Measurements from ENCODE around the gene NLGN4X.
"Not testable (repeated sequence)": the region's sequence is repeated elsewhere in the genome, so short reads cannot be mapped to it uniquely, and the experiment has no call there.

NLGN4X gene

DNA sequence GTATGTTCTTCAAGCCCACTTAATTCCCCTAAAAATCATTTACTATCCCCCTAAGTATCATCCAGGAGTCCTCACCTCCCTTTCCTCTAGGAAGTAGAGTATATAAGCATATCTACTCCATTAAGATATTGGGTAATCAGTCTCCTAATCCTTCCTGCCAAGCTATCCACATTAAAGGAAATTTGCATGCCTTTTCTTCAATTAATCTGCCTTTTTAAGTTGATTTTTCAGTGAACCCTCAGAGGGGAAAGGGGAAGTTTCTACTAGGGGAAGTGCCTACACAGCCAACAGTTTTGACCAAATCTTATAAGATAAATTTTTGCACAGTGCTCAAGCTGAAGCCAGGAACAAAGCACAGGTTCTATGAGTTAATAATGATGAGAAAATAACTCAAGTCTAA, 222.8 kb downstream of the NLGN4X start:
- no peak for DNase-seq (ENCODE audit: low read depth)

DNA sequence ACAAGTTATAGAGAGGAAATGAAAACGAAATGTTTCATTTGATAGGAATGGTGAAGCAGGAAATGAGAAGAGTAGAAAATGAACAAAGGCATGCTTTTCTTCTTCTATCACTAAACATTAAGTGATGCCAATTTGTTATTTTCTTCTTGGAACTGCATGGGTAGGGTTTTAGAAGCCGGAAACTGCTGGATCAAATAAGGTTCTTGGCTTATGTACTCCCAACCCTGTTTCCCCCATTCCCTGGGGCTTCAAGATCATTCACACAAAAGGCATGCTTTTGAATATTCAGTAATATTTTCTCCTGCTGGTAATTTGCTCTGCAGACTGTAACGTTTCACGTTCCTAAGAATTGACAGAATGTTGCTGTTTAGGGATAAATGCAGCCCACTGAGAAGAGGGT, 224.1 kb downstream of the NLGN4X start:
- DNase-seq (ENCODE audit: low read depth), result no peak

DNA sequence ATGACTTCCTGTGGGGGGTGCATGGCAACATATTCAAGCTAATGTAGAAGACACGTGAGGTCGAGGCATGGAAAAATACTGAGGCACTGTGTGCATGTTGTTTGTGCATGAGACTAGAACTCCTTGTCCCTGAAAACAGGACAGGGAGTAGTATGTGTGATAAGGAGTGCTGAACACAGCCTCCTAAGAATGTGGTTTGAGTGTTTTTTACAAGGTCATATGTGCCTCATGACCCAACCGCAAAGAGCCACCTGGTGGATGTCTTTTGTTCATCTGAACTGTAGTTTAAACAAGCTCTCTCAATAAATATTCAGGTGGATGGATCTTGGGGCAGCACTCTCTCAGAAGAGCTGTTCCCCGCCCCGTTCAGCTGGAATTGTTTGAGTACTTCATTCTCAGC, 226.6 kb downstream of the NLGN4X start:
- DNase-seq (ENCODE audit: low read depth), result no peak

DNA sequence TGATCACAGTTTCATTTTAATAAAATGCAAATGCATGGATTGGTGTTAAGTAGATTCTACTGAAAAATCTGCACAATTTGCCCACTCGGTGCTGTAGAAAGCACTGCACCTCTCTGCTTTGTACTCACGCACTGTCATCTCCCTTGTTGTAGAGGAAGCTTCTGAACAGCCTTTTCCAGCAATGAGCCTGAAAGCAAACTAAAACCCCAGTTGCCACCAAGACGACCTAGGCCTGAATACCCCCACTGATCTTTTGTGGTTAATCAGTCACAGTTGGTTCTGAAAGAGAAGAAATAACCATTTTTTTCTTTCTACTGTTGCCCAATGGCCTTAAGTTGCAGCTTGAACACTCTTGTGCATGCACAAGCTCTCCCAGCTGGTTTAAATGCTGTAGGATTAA, 229.8 kb downstream of the NLGN4X start:
- DNase-seq (ENCODE audit: low read depth), result no peak

DNA sequence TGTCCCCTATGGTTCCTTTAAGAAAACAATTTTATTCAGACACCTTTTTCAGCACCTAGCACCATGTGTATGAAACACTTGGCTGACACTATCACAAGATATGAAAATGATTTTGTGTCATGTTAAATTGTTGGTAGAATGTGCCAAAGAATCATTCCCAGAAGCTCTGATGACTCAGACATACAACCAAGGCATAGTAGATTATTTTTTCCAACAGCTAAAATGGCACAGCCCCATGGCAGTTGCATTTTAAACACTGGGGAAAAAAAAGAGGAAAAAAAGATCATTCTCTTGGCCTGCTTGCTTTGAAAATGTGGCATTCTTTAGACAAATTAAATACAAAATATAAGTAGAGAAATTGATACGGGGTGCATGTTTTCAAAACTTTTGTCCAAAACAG, 230.2 kb downstream of the NLGN4X start:
- no peak for DNase-seq (ENCODE audit: low read depth)

DNA sequence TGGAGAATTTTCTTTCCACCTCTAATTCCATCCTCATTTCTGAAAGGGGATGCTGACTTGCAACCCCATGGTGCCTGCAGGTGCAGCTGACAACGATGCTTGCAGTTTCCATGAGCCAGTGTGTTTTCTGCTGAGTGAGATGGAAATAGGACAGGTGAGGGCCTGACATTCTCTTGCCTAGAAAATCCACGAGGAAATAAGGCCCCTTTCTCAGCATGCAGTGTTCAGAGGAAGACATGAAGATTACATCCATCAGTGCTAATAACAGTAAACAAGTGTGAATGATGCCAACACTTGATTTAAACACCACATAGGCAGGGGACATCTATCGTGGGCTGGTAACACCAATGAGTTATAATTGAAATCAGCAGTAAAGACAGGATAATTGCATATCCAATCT, 237.3 kb downstream of the NLGN4X start:
- no peak for DNase-seq (ENCODE audit: low read depth)

DNA sequence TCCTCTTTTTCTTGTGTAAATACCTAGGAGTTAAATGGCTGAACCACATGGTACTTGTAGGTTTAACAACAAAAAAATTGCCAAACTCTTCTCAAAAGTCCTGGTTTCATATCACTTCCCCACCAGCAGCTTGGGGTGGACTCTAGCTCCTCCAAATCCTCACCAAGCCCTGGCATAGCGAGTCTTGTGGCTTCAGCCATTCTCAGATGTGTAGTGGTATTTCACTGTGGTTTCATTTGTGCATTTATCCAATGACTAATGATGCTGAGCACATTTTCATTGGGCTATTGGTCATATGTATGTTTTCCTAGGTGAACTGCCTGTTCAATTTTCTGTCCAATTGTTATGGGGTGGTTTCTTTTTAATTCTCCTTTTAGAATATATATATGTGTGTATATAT, 249.3 kb downstream of the NLGN4X start:
- no peak for DNase-seq (ENCODE audit: low read depth)

DNA sequence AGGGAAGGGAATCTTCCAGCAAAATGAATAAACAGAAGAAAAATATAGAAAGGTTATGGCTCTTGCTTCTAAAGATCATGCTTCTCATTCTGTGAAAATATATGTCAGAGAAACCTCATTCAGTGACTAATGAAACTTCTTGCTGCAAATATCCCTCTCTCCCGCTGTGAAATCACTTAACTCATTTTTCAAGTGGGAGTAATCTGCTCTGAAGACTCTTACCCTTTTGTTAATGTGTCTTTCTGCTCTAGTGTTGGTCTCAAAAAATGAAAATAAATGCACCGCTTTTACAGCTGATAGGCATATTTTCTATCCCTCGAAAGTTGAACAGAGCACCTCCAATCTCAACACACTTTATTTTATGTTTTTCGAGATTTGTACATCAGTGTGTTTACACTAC, 252.3 kb downstream of the NLGN4X start:
- DNase-seq (ENCODE audit: low read depth), result no peak

DNA sequence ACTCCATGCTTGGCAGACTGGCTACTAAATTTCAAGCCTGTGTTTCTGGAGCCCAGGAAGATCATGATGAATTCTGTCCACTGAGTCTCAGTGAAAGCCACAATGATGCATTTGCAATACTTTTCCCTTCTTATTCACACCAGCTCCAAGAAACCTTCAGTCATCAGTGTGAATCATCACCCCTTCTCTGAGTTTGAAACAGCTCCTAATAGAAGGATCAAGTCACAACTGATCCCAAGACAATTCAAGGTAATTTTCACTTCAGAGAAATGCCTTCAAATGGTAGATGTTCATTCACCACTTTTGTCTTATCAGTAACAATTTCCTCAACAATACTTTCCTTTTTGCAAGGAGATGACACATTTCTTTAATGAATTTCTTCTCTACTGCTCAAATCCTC, 257.4 kb downstream of the NLGN4X start:
- no peak for DNase-seq (ENCODE audit: low read depth)

DNA sequence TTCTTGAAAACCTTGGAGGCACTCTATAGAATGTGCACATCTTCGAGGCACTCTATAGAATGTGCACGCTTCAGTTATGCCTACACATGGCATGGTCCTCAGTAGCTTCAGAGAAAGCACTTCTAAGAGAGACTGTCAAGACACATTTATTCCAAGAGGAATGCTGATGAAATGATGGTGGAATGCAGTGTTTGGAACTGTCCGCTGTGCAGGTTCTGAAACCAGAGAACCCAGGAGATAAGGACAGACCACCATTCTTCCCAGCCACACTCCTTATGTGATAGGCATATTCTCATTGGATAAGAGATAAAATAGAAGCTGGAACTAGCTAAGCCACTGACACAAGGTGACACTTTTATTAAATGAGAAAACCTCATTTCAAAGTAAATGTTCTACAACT, 263.3 kb downstream of the NLGN4X start:
- DNase-seq (ENCODE audit: low read depth), result no peak

DNA sequence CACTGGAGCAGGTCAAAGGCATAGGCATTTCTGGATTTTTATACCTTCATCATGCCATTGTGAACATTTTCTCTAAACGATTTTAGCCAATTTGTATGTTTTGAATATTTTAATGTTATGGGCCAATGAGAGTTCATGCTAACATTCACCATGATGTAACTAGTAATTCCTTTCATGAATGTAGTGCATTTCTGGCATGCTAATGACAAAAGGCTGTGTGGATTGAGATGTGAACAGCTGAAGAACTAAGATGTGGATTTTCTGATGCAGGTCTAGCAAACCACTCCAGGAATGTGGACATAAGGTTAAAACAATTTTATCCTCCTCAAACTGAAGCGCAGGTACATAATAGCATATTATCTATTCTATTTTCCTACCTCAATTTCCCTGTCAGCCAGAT, 269.4 kb downstream of the NLGN4X start:
- no peak for DNase-seq (ENCODE audit: low read depth)

DNA sequence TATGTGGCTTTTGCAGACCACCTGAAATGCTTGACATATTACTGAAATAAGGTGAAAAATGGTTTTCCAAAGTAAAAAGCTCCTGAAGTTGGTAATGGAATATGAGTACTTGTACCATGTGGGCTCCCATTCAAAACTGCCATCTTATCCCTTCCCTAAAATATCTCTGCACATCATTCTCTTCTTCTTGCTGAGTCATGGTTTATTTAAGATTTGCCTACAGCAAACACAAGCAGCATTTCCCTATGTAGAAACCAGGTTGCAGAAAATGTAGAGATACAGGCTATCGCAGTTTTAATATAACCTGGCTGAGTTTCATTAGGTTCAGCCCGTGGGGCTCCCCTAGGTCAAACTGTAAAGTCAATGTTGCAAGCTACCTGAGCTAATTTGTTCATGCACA, 270.1 kb downstream of the NLGN4X start:
- no peak for DNase-seq (ENCODE audit: low read depth)

DNA sequence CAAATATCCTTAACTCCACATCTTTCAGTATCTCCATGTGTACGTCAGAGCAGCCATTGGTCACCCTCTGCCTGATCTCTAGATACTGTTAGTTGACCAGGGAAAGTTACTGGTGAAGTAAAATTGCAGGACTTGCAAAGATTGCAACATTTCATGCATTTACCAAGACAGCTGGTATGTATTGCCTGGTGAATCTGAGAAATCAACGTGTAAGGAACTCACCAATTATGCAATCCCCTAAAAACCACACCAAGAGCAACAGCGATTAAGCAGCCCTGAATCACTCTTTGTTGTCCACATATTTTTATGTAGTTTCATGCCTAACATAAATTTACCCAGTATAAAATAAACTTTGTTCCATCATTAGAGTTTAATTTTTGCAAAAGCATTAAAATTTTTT, 271.2 kb downstream of the NLGN4X start:
- peak; percentile 1 for DNase-seq (ENCODE audit: low read depth)

DNA sequence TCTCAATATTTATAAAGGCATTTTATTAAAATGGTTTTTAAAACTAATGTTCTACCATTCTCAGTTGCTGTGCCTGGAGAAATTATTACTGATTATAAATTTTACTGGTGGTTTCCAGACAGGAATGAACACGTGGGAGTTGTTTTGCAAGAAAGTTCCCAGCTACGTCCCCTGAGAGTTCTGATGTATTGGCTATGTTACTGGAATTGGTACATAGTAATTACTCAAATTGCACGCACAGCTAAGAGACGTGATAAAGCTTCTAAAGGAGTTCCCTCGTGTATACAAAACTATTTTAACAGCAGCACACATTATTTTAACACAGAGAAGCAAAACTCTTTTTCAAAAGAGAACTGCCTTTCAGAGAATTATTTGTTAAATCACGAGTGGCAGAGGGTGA, 292.2 kb downstream of the NLGN4X start:
- DNase-seq (ENCODE audit: low read depth), result peak; percentile 1

DNA sequence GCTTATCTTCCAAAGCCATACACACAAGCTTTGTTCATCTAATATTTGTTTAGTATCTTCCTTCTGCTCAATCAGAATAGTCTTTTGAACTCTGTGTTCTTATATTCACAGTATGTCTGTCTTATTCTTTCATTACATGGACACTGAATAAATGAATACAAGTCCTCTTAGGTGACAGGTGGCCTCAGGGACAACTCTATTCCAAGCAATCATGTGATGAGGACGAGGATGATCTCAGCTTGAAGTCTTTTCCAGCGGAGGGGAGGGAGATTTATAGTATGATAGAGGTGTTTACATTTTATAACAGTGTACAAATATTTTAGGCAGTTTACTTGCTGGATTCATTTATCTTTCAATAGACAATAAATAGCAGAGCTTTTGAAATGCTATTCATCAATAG, 300.4 kb downstream of the NLGN4X start:
- DNase-seq (ENCODE audit: low read depth), result no peak

DNA sequence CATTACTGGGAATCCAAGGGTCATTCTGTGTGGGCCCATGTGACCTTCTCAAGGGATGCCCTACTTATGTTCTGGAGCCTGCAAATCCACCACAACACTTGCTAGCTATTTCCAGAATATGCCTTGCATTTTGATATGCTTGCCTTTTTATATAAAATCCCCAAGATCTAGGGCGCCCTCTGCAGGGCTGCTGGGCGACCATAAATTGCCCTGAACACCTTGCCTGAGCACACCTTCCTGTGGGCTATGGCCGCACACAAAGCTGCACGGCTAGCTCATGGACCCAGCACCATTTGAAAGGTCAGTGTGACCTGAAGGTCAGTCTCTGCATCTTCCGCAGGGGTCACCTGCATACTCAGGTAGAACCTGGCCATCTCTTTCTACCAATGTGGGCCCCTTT, 311.7 kb downstream of the NLGN4X start:
- no peak for DNase-seq (ENCODE audit: low read depth)

DNA sequence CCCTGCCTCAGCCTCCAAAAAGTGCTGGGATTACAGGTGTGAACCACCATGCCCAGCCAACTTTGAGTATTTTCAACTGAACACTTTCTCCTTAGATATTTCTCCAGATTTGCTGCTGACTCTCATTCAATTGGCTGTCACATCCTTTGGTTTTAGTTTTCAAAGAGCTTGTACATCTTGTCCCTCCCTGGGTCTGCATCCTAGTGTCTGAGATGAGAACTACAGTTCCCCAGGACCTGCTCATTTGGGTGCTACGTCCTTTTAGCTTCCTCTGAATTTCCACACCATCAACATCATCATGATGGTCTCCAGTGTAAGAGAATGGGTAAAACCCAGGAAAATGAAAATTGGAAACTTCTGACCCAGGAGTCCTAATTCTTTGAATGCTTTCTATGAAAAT, 312.9 kb downstream of the NLGN4X start:
- DNase-seq (ENCODE audit: low read depth), result no peak

DNA sequence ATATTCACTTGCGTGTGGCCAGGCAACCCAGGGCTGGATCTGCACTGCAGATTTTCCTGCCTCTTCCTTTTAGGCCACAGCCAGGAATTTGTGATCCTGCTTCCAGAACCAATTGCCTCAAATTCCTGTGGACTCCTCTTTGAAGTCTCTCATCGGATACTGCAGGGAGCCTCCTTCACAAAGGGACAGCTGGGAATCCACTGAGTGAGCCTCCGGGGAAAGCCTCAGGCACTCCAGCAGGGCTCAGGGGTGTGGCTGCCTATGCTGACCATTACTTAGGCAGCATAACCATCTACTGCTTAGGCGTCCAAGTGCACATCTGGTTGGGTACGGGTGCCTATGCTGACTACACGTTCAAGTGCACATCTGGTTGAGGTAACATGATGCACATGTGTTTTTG, 321.5 kb downstream of the NLGN4X start:
- DNase-seq (ENCODE audit: low read depth), result no peak

DNA sequence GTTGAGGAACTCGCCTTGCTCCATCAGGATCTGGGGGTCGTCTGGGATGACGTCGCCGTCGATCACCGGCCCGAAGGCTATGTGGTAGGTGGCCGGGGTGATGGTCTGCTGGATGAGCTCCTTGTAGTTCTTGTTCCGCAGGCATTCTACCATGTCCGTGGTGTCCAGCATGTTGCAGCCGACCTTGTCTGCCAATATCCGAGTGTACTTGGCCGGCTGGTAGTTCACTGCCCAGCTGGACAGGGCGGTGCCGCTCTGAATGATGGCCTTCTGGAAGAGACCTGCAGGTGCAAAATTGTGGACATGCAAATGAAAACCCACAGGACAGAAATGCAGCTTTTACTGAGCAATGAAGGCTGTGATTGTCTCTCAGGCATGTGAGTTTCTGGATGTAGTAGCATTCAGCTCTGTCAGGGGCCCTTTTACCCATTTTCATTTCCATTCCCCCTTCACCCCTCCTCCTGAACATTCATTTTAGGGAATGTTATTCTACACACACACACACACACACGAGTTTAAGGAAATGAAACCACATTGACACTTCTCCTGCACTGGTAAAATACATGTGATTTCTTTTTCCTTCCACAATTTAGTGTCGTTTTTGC, 325.0 kb downstream of the NLGN4X start:
- not testable (repeated sequence) for DNase-seq (ENCODE audit: low read depth)

DNA sequence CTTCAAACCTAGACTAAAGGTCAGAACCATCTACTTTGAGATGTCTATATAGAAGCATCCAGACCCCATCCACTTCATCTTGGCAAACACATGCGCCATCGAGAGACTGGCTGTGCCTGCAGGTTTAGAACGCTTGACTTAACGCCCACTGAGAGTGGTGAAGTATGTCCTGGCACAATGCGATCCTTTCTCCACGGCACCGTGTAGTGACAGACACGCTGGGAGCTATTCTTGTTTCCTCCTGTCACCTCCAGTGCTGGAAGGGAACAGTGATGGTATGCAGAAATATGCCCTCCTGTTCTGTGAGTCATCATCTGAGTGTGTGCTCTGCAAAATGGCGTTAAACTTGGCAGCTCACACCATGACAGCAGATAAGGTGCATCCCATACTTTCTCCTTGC, 330.2 kb downstream of the NLGN4X start:
- no peak for DNase-seq (ENCODE audit: low read depth)

DNA sequence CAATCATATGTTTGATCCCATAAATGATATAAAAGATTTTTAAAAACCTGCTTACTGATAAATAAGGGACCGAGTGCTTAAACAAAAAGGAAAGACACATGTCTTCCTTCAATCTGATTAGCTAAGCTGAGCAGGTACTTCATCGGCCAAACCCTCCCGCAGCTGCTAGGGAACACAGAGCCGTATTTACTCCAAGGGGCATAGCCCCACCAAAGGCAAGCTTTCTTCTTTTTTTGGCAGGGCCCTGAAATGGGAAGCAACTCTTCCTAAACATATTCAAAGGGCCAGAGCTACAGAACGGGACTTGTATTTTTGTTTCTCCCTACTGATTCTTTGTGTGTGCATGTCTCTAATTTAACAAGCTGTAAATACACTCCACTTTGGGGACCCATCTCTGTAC, 337.3 kb downstream of the NLGN4X start:
- no peak for DNase-seq (ENCODE audit: low read depth)

DNA sequence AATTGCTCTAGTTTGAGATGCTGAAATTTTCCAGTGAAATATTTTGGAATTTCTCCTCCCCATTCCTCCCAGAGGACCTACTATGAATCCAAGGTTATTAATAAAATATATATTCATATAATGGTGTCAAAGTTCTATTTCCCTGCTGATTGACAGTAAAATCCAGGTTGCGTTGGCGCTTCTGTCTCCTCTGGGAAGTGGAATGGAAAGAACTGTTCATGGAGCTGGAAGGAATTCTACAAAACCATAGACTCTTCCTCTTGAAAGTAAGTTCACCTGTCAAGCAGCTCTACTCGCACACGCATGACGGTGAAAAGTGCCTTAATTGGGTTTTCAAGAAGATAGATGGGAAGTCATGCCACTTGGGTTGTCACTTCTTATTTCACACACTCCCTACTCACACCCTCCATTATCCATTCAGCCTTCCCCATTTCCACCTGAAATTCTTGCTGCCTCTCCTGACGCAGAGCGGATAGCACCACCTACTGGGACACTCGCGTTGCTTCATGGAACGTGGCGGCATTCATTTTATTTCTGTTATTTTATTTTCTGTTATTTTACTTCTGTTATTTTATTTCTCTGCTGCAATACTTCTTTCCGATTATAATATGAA, 351.6 kb downstream of the NLGN4X start:
- DNase-seq (ENCODE audit: low read depth), result no peak

DNA sequence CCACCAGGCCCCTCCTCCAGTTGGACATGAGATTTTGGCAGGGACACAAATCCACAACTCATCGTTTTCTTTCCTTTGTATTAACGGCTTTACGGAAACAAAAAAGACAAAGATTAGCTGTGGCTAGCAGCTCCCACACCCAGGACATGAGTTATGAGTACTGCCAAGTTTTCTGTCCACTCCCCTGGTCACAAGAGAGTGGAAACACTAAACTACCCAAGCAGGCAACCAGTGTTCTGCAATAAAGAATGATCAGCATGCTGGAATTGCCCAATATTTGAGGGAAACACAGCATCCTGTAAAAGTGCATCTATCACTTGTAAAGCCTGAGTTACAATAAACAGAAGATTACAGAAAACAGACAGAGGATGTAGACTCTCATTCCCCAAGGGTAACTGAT, 358.4 kb downstream of the NLGN4X start:
- no peak for DNase-seq (ENCODE audit: low read depth)

DNA sequence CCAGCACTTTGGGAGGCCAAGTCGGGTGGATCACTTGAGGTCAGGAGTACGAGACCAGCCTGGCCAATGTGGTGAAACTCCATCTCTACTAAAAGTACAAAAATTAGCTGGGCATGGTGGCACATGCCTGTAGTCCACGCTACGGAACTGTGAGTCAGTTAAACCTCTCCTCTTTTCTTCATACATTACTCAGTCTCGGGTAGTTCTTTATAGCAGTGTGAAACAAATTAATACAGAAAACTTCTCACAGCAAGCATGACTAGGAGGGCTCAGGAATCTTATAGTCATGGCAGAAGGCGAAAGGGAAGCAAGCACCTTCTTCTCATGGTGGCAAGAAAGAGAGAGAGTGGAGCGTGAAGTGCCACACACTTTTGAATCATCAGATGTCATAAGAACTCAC, 358.9 kb downstream of the NLGN4X start:
- DNase-seq (ENCODE audit: low read depth), result no peak

DNA sequence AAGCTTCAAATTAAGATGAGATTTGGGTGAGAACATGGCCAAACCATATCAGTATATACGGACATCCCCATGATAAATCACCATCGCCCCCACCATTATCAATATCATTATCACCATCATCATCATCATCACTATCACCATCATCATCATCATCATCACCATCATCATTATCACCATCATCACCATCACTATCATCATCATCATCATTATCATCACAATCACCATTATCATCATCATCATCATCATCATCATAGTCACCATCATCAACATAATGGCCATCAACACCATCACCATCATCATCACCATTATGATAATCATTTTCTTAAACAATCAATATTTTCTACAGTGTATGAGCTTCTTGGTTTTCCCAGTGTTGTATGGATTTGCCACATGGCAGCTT, 360.9 kb downstream of the NLGN4X start:
- no peak for DNase-seq (ENCODE audit: low read depth)
